ENCODE data around the gene DOCK11.

DNA sequence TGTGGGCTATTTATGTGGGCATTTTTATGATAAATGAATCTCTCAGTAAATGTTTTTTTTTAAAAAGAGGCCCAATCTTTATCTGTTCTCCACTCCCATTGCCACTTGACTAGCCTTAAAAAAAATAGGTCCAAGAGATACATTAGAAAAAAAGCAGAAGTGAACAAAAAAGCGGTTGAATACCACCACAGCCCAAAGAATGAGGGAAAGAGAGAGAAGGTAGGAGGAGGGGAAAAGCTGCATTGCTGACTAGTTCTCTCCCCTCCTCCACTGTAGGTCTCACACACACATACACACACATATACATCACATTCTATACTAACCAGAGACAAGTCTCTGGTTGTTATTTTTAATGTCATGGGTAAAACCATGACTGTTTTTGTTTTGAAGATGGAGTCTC is 136.0 kb downstream of the DOCK11 start:
- no peak for TF ChIP-seq RAD21 (IDR thresholded peaks at IDR 0.05; ENCODE audit: low read depth)
- TF ChIP-seq, protein P1, sequence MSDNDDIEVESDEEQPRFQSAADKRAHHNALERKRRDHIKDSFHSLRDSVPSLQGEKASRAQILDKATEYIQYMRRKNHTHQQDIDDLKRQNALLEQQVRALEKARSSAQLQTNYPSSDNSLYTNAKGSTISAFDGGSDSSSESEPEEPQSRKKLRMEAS (IDR thresholded peaks at IDR 0.05), result no peak
- TF ChIP-seq TCF12 (IDR thresholded peaks at IDR 0.05; ENCODE audit: low read depth), result no peak
- no peak for TF ChIP-seq NFIC (IDR thresholded peaks at IDR 0.05)
- no peak for TF ChIP-seq TEAD4 (IDR thresholded peaks at IDR 0.05)
- TF ChIP-seq CEBPB (IDR thresholded peaks at IDR 0.05), result no peak
- no peak for TF ChIP-seq REST (IDR thresholded peaks at IDR 0.05; ENCODE audit: low read depth)
- TF ChIP-seq FOXM1 (IDR thresholded peaks at IDR 0.05; ENCODE audit: borderline replicate concordance, low read depth), result no peak
- TF ChIP-seq EGR1 (IDR thresholded peaks at IDR 0.05), result no peak
- TF ChIP-seq TAF1 (IDR thresholded peaks at IDR 0.05; ENCODE audit: low read depth), result no peak
- no peak for TF ChIP-seq ZBTB7A (IDR thresholded peaks at IDR 0.05; ENCODE audit: low read depth)
- no peak for TF ChIP-seq CREB1 (IDR thresholded peaks at IDR 0.05; ENCODE audit: low read depth)
- no peak for TF ChIP-seq EP300 (IDR thresholded peaks at IDR 0.05; ENCODE audit: borderline replicate concordance)
